Fibroblast of lung (primary cell): ENCODE results near the gene MIGA1. TPM values are rescaled to one million over a fixed set of nuclear protein-coding genes. Genes with fewer than 3 reads are reported as not detected.

Experiments
- DNase-seq, 2 donors: peaks; one replicate each; pipeline versions ENCODE4 v3.0.0 to v3.0.0-alpha.2; 2010; ENCODE audit warnings: low read depth in 2 of 2
- H2AFZ ChIP-seq: 2 replicates; pipeline ENCODE4 v1.5.1; 2012; ENCODE audit warnings: low read length, control low read depth, inconsistent platforms
- H3K27ac ChIP-seq: 2 replicates; pipeline ENCODE4 v1.5.1; 2011; ENCODE audit warnings: low read length, control low read depth; ENCODE audit not compliant: insufficient read depth
- H3K27me3 ChIP-seq: 2 replicates; pipeline ENCODE4 v1.5.1; 2011; ENCODE audit warnings: mild to moderate bottlenecking, low read length; ENCODE audit not compliant: control insufficient read depth, insufficient read depth
- H3K36me3 ChIP-seq: 2 replicates; pipeline ENCODE4 v1.5.1; 2011; ENCODE audit warnings: low read length; ENCODE audit not compliant: control insufficient read depth, insufficient read depth
- H3K4me1 ChIP-seq: 2 replicates; pipeline ENCODE4 v1.5.1; 2011; ENCODE audit warnings: low read length; ENCODE audit not compliant: control insufficient read depth, insufficient read depth; ENCODE audit errors: extremely low read depth
- H3K4me2 ChIP-seq: 2 replicates; pipeline ENCODE4 v1.5.1; 2011; ENCODE audit warnings: low read length, control low read depth; ENCODE audit not compliant: insufficient read depth; ENCODE audit errors: extremely low read depth
- H3K4me3 ChIP-seq, 4 experiments: fragments of 200-600 bp in 1 of 4; sonication (generic) in 1 of 4; replicated peaks in 1 of 4; 2 replicates each; pipeline ENCODE4 v1.5.1; 2011 to 2016; ENCODE audit warnings: low read length in 4 of 4, low read depth in 3 of 4, mild to moderate bottlenecking in 3 of 4, control low read depth in 2 of 4, inconsistent platforms in 1 of 4, mixed read lengths in 1 of 4; ENCODE audit not compliant: insufficient read depth in 1 of 4; ENCODE audit errors: control extremely low read depth in 1 of 4
- H3K79me2 ChIP-seq: 2 replicates; pipeline ENCODE4 v1.5.1; 2012; ENCODE audit warnings: mild to moderate bottlenecking, low read length, inconsistent platforms; ENCODE audit not compliant: control insufficient read depth, insufficient read depth
- H3K9ac ChIP-seq: 2 replicates; pipeline ENCODE4 v1.5.1; 2011; ENCODE audit warnings: mild to moderate bottlenecking, low read length, control low read depth; ENCODE audit not compliant: insufficient read depth
- H3K9me3 ChIP-seq: 2 replicates; pipeline ENCODE4 v1.5.1; 2012; ENCODE audit warnings: low read depth, low read length; ENCODE audit not compliant: control insufficient read depth, insufficient read depth
- H4K20me1 ChIP-seq: 2 replicates; pipeline ENCODE4 v1.5.1; 2011; ENCODE audit warnings: low read length; ENCODE audit not compliant: control insufficient read depth, insufficient read depth; ENCODE audit errors: extremely low read depth
- EZH2 ChIP-seq: IDR thresholded peaks from 2 replicates; pipeline ENCODE4 v1.5.1; 2012; ENCODE audit warnings: low read length, control low read depth, mild to moderate bottlenecking; ENCODE audit errors: missing control alignments
- polyA minus RNA-seq: library from RNA; depleted of rRNA, polyadenylated mRNA; stranded (reverse); fragments of >200 nt; gene quantifications from 2 replicates; pipeline ENCODE4 v1.2.3, GENCODE V29; 2011; ENCODE audit warnings: low replicate concordance
- polyA plus RNA-seq, 2 donors: library from polyadenylated mRNA; depleted of rRNA in 1 of 2; stranded (reverse) in 1 of 2; unstranded in 1 of 2; fragments of >200 nt; gene quantifications; 2 replicates each; pipeline ENCODE4 v1.2.1, GENCODE V29; 2011 to 2012; ENCODE audit warnings: missing spikeins in 1 of 2
- total RNA-seq: library from RNA; depleted of rRNA; stranded (reverse); fragments of >200 nt; gene quantifications from 2 replicates; pipeline ENCODE4 v1.2.1, GENCODE V29; 2014
- TF ChIP-seq, protein P1 (sequence below), 2 donors: IDR thresholded peaks in 1 of 2; conservative IDR thresholded peaks in 1 of 2; 1 replicate in 1 of 2; 2 replicates in 1 of 2; pipeline ENCODE4 v1.5.1; 2011 to 2012; ENCODE audit warnings: low read length in 2 of 2, control low read depth in 1 of 2, inconsistent platforms in 1 of 2, low read depth in 1 of 2, mild to moderate bottlenecking in 1 of 2

Gene MIGA1, protein sequence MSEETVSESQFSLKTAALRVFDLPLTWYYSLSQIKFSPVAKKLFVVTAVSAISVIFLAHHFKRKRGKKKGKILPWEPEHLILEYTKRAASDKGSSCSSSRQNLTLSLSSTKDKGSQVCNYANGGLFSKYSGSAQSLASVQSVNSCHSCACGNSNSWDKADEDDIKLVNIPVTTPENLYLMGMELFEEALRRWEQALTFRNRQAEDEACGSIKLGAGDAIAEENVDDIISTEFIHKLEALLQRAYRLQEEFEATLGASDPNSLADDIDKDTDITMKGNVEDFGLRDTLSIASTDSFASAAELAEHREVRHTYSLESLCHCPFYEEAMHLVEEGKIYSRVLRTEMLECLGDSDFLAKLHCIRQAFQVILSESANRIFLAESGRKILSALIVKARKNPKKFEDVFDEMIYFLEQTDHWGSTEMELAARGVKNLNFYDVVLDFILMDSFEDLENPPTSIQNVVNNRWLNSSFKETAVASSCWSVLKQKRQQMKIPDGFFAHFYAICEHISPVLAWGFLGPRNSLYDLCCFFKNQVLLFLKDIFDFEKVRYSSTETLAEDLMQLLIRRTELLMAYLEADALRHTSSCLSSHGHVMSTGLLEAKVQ
- 10.5 and 14.0 TPM in 2 replicates for total RNA-seq
- 7.6 and 10.3 TPM in 2 replicates for polyA plus RNA-seq
- 6.3 and 8.7 TPM in 2 replicates for polyA plus RNA-seq (2012)
- 5.9 and 8.0 TPM in 2 replicates for polyA minus RNA-seq

DNA sequence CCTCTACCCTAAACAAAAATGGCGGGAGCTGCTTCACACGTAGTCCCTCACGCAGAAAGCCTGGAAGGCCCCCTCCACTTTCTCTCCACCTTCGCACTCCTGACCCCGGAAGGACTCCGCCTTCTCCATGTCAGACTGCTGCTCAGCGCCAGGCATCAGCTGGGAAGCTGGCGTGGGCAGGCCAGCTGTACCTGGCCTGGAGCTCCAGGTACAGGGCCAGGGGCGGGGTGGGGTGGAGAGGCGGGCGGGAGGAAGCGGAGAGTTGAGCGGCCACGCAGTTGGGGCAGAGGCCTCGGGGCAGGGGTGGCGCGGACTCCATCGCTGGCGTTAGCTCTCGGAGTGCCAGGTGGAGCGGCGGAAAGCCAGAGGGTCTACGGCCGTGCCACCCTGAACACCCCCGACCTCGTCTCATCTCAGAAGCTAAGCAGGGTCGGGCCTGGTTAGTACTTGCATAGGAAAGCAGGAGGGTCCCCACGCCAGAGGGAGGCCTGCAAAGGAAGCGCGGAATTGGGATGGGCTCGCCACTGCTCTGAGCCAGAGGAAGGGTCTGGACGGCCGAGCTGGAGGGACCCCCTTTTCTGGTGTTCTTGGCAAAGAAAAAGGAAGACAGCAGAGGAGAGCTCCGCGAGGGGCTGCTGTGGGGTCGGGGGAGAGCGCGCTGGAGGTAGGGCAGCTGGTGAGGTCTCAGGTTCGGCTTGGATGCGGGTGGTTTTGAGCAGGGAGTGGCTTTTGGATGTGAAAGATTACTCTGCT, at the start of gene MIGA1:
TSS of gene MIGA1 (plus strand) at position 121 of the 753 bp plus-strand sequence. CDS start 3,604 bp downstream, outside the sequence.
- no peaks in the 10 kb centered on the region for H3K27me3 ChIP-seq
- H3K27ac ChIP-seq, result peak within 1 kb of the TSS; percentile 68
- TF ChIP-seq, protein P1, sequence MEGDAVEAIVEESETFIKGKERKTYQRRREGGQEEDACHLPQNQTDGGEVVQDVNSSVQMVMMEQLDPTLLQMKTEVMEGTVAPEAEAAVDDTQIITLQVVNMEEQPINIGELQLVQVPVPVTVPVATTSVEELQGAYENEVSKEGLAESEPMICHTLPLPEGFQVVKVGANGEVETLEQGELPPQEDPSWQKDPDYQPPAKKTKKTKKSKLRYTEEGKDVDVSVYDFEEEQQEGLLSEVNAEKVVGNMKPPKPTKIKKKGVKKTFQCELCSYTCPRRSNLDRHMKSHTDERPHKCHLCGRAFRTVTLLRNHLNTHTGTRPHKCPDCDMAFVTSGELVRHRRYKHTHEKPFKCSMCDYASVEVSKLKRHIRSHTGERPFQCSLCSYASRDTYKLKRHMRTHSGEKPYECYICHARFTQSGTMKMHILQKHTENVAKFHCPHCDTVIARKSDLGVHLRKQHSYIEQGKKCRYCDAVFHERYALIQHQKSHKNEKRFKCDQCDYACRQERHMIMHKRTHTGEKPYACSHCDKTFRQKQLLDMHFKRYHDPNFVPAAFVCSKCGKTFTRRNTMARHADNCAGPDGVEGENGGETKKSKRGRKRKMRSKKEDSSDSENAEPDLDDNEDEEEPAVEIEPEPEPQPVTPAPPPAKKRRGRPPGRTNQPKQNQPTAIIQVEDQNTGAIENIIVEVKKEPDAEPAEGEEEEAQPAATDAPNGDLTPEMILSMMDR (conservative IDR thresholded peaks at IDR 0.05 in 1 of 2, IDR thresholded peaks at IDR 0.05 in 1 of 2; ENCODE audit: low read depth in 1 of 2, low read length in 2 of 2), result no peak
- TF ChIP-seq EZH2, result no peak
- H3K9me3 ChIP-seq, result no peaks in the 10 kb centered on the region
- DNase-seq, result peak; percentile 84 to 93
- peaks cover 34% of the 10 kb centered on the region for H3K79me2 ChIP-seq
- H2AFZ ChIP-seq, result peak within 1 kb of the TSS; percentile 90
- peak within 1 kb of the TSS; percentile 93 for H3K4me2 ChIP-seq
- H3K9ac ChIP-seq, result peak within 1 kb of the TSS; percentile 76
- H4K20me1 ChIP-seq, result no peaks in the 10 kb centered on the region
- peaks cover 8% of the 10 kb centered on the region for H3K36me3 ChIP-seq
- peak within 1 kb of the TSS; percentile 87 to 95 (median 90) for H3K4me3 ChIP-seq
- H3K4me1 ChIP-seq, result no peaks in the 10 kb centered on the region

DNA sequence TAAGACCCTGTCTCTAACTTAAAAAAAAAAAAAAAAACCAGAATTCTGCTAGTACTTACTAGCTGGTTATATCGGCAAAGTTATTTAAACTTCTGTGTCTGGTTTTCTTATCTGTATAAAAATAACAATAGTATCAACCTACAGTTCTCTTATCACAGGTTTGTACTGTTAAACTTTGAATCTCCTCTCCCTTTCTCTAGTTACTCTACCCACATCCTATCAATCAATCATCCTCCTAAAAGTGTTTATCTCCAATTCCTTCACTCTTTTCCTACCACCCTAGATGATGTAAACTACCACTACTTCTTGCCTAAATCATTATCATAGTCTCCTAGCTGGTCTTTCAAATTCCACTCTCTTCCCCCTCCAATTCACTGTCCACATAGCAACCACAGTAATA, 47.4 kb upstream of the MIGA1 start:
- H3K36me3 ChIP-seq, result peaks cover 2% of the 10 kb centered on the region
- DNase-seq, result no peak
- H3K79me2 ChIP-seq, result no peaks in the 10 kb centered on the region

More for the DNA sequence above, 47.4 kb upstream of the MIGA1 start:
- Histone ChIP-seq H3K27me3 (no peaks in the 10 kb centered on the region), H3K4me1 (no peaks in the 10 kb centered on the region), H2AFZ (no peak overlapping the region), H3K9ac (no peak overlapping the region), H4K20me1 (no peaks in the 10 kb centered on the region), H3K4me2 (no peak overlapping the region), H3K27ac (no peak overlapping the region), H3K9me3 (no peaks in the 10 kb centered on the region), H3K4me3 (no peak overlapping the region)
- no peak for TF ChIP-seq EZH2
- TF ChIP-seq, protein P1 (conservative IDR thresholded peaks at IDR 0.05 in 1 of 2, IDR thresholded peaks at IDR 0.05 in 1 of 2; ENCODE audit: low read depth in 1 of 2, low read length in 2 of 2), result no peak
